HG03135 (cell line): ENCODE measurements around the gene SENP3.
"Not testable (repeated sequence)": the region's sequence is repeated elsewhere in the genome, so short reads cannot be mapped to it uniquely, and the experiment has no call there.

Experiments used
- ATAC-seq: cut with Tn5 transposase; IDR thresholded peaks from one replicate; pipeline ENCODE4 v1.9.1; 2021; ENCODE audit warnings: mild to moderate bottlenecking, moderate library complexity; ENCODE audit not compliant: unreplicated experiment

Gene SENP3

GRCh38 chr17:7591596-7591995 is 29.9 kb downstream of the SENP3 start:
- no peak for ATAC-seq

GRCh38 chr17:7592422-7593021 is 30.8 kb downstream of the SENP3 start:
- no peak for ATAC-seq

GRCh38 chr17:7593296-7593695 is 31.6 kb downstream of the SENP3 start:
- ATAC-seq, result no peak

GRCh38 chr17:7597561-7597960 is 35.8 kb downstream of the SENP3 start:
- ATAC-seq, result not testable (repeated sequence)

- ATAC-seq, result no peak
These were observed 44.6 kb downstream of the SENP3 start for GRCh38 chr17:7606280-7606679.

- ATAC-seq, result no peak
These were observed 48.9 kb downstream of the SENP3 start for GRCh38 chr17:7610641-7611040.

GRCh38 chr17:7611635-7612293 is 50.0 kb downstream of the SENP3 start:
- ATAC-seq, result no peak

- no peak for ATAC-seq
These were observed 50.5 kb downstream of the SENP3 start for GRCh38 chr17:7612294-7612640.

- no peak for ATAC-seq
These were observed 52.2 kb downstream of the SENP3 start for GRCh38 chr17:7613769-7614424.

- peak; percentile 77 for ATAC-seq
These were observed 52.9 kb downstream of the SENP3 start, which contains the start of gene FXR2 for GRCh38 chr17:7614425-7615264. TSS of gene FXR2 (minus strand) at chr17:7614897. CDS start at chr17:7614532, 365 bp downstream.

GRCh38 chr17:7615265-7615747 is 53.6 kb downstream of the SENP3 start:
- ATAC-seq, result no peak

- no peak for ATAC-seq
These were observed 56.9 kb downstream of the SENP3 start for GRCh38 chr17:7618608-7619007.

GRCh38 chr17:7620835-7621234 is 59.1 kb downstream of the SENP3 start:
- no peak for ATAC-seq
